ENCODE measurements around the gene METTL4.

- TF ChIP-seq POLR2A (IDR thresholded peaks at IDR 0.05; ENCODE audit: low read depth, low read length) (no peak), POLR2AphosphoS5 (IDR thresholded peaks at IDR 0.05; ENCODE audit: low read depth, low read length) (no peak)
Observed at GRCh38 chr18:2508678-2509077, 62.6 kb downstream of the METTL4 start.
